Lower leg skin (tissue), 3 donors: ENCODE results near the gene OSGIN1.

ENCODE experiments used
- CTCF ChIP-seq, 3 donors: fragments of 450-650 bp; IDR thresholded peaks; one replicate each; pipeline ENCODE4 v1.5.1; 2016; ENCODE audit warnings: antibody characterized with exemption in 3 of 3, mild to moderate bottlenecking in 3 of 3, moderate library complexity in 2 of 3
- POLR2A ChIP-seq, 2 donors: fragments of 450-650 bp; IDR thresholded peaks; one replicate each; pipeline ENCODE4 v1.6.1; 2016 to 2017; ENCODE audit warnings: antibody characterized with exemption in 2 of 2, mild to moderate bottlenecking in 1 of 2, moderate library complexity in 1 of 2

- TF ChIP-seq CTCF (IDR thresholded peaks at IDR 0.05), result no peak
- TF ChIP-seq POLR2A (IDR thresholded peaks at IDR 0.05), result no peak
Observed at GRCh38 chr16:83979441-83979840, 26.4 kb downstream of the OSGIN1 start.
